Epithelial cell of esophagus (primary cell): ENCODE results near the gene EFR3B.

Source experiments
- DNase-seq: peaks from one replicate; pipeline ENCODE4 v3.0.0; 2010; ENCODE audit warnings: low read depth
- H3K4me3 ChIP-seq: 2 replicates; pipeline ENCODE4 v1.5.1; 2011; ENCODE audit warnings: mild to moderate bottlenecking, low read length, control low read depth
- TF ChIP-seq, protein P1 (sequence below): IDR thresholded peaks from 2 replicates; pipeline ENCODE4 v1.5.1; 2011; ENCODE audit warnings: low read depth, mild to moderate bottlenecking, low read length, control low read depth, inconsistent platforms; ENCODE audit not compliant: insufficient read depth; ENCODE audit errors: missing control alignments

EFR3B gene

DNA sequence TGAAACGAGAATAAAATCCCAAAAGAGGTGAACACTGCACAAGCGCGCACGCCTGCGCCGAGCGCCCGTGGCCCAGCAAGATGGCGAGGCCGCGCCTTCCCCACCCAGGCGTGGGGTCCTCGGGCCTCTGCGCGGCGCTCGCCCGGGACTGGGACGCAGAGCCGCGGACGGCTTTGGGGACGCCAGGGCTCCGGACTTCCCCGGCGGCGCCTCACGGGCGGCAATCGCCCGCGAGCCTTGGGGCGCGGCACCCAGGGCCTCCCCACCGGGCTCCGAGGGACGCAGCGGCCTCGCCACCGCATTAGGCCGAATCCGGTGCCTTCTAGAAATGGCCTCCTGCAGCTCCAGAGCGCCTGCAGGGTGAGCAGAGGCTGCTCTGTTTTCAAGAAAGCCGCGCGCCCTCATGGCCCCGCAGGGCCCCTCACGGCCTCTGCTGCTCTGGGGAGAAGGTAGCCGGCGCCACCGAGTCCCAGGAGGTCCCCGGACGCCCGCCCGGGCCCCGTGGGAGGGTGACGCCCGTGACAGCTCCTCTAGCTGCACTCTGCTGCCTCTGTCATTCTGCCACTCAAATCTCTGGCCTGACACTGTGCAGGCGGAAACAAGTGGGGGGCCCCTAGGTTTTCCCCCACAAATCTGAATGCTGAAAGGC, 162.4 kb downstream of the EFR3B start:
- DNase-seq: no peak
- TF ChIP-seq, protein P1, sequence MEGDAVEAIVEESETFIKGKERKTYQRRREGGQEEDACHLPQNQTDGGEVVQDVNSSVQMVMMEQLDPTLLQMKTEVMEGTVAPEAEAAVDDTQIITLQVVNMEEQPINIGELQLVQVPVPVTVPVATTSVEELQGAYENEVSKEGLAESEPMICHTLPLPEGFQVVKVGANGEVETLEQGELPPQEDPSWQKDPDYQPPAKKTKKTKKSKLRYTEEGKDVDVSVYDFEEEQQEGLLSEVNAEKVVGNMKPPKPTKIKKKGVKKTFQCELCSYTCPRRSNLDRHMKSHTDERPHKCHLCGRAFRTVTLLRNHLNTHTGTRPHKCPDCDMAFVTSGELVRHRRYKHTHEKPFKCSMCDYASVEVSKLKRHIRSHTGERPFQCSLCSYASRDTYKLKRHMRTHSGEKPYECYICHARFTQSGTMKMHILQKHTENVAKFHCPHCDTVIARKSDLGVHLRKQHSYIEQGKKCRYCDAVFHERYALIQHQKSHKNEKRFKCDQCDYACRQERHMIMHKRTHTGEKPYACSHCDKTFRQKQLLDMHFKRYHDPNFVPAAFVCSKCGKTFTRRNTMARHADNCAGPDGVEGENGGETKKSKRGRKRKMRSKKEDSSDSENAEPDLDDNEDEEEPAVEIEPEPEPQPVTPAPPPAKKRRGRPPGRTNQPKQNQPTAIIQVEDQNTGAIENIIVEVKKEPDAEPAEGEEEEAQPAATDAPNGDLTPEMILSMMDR: no peak
- H3K4me3 ChIP-seq: no peak overlapping the region

DNA sequence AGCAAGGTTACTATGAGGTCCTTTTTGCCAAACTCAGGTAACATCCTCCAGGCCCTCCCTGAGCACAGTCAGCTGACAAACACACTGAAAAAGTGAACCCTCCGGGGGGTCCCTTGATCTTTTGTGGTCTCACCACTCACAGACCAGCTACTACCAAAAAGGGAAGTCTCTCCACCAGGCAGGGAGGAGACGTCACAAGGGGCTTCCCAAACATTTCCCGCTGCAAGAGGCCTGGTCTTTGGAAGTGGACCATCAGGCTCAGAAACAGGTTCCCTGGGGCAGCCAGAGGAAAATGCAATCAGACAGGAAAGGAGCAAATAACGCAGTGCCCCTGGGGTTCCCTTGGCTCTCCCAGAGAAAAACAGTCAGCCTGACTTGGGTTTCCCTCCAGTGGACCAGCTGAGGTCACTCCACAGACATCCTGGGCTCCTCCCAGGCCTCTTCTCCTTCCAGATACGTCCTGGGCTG, 165.2 kb downstream of the EFR3B start:
- no peak for DNase-seq
- TF ChIP-seq, protein P1: no peak

More for the DNA sequence above, 165.2 kb downstream of the EFR3B start:
- H3K4me3 ChIP-seq: no peak overlapping the region
